MV-4-11 (cell line): ENCODE data around the gene ABTB2.

Source experiments
- DNase-seq: peaks from one replicate; lab custom pipeline; 2025; lab: John Stamatoyannopoulos, UW

The ABTB2 gene

DNA sequence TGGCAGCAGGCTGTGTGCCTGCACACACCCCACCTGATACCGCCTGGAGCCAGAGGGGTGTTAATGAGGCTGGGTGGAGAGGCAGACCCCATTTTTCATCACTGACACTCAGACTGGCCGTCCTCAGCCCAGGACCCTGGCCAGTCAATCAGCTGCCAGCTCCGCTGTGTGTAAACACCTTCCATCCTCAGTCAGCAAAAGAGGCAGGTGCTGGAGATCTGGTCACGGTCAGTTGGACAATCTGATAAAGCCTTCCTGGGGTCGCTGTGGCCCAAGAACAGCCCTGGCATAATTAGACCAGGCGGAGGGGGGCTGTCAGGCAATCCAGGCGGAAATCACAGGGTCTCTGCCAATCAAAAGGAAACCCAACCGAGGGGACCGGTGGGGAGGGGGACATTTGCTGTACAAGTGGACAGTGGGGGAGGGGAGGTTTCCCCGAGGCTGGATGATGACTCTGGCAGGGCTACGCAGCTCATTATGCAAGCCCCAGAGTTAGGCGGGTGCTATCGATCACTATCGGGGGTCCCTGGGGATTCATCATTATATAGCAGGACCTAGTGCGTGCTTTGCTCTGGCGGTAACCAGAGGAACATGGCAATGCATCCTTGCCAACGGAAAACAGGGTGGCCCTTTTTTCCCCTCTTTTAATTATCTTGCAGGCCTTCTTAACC, 72.9 kb downstream of the ABTB2 start:
- no peak for DNase-seq

DNA sequence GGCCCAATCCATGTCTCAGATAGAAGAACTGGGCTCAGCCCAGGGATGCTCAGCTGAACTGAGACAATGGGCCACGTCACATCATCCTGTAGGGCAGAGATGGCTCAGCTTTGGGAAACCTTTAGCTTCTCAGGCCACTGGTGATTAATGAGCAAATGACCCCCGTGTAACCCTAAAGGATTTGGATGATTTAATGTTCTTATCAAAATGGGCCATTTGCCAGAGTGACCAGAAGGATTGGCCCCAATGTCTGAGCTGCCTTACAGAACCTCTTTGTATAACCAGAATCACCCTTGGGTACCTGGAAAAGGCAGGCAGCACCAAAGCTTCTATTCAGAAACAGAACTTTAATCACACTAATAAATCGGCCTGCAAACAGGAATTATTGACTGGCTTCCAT, 73.7 kb downstream of the ABTB2 start:
- no peak for DNase-seq

DNA sequence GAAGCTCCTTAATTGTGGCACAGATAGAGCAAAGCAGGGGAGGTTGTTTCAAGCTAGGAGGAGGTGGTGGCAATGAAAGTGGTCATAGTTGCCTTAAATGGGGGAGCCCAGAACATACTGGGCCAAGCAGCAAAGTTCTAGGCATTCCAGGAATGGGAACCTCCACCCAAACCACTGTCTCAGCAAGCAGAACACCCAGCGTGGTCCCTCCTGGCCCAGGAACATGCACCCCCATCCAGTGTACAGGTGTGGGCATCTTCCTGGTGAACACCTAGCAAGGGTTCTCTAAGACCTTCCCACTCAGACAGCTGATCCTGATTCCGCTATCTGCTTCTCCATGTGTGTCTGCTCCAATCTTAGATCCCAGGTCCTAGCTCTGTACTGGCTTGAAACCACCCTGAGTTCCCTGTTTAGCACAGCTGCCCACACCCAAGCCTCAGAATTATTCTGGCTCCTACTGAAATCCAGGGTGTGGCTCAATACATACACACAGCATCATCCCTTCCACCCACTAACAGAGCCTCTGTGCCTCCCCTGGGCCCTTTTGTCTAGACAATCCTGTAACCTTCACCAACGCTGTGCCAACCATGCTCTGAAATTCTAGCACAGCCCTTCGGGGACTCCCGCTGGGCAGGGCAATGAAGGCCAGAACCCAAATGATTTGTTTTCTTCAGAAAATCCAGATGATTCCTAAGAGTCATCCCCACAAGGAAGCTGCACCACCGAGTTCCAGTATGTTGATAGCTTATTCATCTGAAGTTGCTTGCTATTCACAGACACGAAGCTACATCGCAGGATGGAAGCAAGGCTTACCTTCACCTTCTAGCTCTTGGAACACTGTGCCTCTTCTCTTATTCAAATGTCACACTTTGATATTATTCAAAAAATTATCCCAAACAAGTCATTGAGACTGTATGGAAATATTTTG, 76.6 kb downstream of the ABTB2 start:
- no peak for DNase-seq

DNA sequence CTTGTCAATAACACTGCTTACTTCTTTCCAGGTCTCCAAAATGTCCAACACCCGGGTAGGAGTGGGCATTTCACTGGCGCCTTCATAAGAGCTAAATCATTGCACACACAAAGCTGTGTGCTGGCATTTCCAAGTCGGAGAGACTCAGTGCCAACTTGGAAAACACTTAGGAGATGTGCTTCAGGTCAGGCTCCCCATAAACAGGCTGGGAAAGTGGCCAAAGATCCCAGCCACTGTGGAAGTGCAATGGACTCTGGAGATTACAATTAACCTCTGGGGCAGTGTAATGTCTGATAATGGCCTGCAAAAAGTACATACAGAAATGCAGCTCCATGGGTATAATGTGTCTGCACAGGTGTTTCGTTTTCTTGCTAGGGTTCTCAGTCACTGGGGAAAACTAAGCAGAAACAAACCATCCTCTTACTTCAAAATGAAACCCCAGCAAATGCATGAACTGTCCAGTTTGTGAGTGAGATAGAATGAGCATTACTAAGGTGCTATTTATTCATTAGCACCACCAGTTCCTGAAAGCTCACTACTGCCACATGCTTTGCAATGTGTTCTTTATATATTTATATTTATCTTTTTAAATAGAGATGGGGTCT, 79.0 kb downstream of the ABTB2 start:
- DNase-seq = no peak

DNA sequence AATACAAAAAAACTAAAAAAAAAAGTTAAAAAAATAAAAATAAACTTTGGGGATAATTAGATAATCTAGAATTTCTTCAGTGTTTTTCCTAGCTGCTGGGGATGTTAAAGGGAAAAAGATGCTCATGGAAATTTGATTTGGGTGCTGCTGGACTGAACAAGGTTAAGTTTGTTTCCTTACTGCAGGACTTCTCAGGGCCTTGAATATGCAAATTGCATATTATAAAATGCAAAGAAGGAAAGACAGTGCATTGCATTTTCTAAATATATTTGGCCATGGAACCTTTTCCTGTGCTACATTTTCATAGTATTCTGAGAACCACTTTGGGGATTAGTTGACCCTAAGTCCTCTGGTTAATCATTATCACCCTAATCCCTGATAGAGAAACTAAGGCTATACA, 79.6 kb downstream of the ABTB2 start:
- DNase-seq = no peak

DNA sequence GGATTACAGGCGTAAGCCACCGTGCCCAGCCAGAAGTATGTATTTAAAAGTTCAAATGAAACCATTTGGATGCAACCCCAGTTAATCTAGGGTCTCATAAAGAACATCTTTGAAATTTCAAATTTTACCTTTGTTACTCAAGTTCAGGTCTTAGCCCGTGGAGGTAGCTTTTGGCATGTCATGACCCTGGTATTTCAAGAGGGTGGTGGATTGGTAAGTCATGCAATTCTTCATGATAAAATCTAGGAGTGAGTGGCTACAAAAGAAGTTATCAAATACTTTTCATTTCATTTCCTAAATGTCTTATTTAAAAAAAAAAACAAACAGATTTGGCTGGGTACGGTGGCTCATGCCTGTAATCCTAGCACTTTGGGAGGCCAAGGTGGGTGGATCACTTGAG, 80.6 kb downstream of the ABTB2 start:
- DNase-seq = no peak

DNA sequence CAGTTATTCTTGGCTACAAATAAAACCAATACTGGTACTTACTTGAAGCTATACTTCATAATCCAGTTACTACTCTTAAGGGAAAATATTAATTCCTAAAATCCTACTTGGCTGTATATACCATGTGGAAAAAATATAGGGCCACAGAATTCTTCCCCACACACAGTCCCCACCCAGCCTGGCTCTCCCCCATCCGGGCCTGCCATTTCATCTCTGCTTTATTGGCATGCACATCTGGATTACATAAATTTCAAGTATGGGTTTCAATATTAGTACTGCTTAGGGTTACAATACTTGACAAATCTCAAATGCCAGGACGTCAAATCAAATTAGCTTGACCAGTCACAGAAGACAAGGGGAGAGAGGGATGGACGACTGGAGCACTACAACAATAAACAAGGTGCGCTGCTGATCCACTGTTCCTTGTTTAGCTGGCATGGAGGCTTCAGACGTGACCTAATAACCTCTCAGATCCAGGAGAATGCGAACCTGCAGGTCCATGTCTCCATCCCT, 81.4 kb downstream of the ABTB2 start:
- no peak for DNase-seq

DNA sequence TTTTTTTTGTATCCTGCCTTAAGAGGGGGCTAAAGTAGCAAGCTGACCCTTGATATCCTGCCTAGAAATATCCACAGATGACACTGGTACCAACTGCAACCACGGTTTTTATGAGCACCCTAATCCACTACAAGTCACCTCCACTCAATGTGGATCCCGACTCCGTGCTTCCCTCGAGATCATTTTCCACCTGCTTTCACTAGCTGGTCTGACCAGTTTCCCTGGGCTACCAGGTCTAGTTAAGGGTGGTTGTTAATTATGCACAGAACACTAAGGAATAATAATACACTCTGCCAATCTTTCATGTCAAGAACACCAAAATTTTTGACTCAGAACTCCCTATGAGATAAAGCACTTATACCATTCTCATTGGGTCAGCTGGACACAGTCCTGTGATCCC, 82.3 kb downstream of the ABTB2 start:
- DNase-seq = no peak

DNA sequence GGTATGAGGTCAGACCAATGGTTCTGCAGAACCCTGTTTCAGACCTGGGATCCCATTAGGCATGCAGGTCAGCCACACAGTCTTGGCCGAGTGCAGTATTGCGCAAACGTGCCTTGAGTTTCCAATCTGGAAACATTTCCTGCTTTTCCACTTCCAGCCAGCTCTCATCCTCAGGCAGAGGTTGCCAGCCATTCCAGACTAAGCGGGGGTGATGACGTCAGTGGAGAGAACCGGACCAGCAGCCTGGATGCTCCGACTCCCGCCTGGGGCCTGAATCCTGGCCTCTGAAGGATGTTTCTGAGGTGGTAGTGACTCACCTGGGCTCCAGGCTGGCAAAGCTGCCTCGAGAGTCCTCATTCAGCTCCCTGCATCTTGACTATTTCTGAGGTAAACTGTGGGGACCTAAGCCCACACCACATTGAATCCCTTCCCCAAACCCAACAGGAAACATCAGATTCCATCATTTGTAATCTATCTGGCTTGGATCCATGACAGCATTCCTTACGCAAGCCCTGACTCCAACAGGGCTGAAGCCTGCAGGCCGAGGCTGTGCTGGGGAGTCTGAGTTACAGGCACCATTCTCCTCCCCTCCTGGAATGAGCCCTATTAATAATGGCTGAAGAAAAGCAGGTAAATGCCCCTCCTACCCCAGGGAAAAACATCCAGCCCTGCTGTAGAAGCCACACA, 83.0 kb downstream of the ABTB2 start:
- DNase-seq = no peak

DNA sequence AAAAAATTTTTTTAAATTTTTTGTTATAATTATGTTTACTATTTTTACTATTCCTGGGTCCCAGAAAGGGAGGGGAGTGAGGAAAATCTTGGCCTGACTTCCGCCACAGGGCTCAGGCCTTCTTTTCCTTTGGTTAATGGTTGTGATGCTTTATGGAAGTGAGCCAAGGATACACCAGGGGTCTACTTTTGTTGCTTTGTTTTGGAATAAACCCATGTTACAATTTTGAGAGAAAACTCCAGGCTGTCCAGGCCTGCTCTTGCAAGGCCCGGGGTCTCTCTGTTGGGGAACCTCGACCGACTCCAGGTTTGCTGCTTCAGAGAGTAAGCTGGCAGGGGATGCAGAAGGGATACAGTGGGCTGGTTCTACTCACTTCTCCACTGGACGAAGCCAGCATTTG, 84.7 kb downstream of the ABTB2 start:
- DNase-seq = no peak

DNA sequence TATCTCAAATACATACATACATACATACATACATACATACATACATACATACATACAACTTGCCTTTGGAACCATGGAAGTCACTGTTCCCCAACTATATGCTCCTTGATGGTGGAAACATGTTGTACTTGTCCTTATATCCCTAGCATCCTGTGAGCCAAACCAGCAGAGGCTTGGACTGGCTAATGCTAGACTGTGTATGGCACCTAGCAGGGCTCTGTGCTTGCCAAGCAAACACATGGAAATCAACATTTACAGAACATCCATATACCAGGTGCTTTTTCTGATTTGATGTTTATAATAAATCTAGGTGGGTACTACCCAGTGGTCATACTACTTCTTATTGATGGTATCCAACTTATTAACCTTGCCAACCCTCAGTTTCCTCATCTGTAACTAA, 86.1 kb downstream of the ABTB2 start:
- DNase-seq = no peak

DNA sequence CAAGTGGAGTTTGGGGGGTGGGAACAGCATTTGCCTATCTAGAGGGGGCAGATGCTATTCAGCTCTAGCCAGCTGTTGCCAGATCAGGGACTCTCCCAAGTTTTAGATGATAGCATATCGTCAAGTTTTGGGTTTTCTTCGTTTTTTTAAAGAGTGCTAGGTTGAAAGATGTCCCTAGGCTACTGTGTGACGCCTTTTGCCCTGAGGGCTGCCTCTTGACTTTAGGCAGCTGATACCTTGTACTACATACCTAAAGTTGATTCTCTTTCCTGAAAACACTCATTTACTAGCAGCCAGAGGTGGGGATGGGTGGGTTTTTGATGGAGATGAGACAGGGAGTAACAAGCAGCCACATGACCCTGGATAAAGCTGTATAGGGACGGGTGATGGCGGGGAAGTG, 87.1 kb downstream of the ABTB2 start:
- no peak for DNase-seq

DNA sequence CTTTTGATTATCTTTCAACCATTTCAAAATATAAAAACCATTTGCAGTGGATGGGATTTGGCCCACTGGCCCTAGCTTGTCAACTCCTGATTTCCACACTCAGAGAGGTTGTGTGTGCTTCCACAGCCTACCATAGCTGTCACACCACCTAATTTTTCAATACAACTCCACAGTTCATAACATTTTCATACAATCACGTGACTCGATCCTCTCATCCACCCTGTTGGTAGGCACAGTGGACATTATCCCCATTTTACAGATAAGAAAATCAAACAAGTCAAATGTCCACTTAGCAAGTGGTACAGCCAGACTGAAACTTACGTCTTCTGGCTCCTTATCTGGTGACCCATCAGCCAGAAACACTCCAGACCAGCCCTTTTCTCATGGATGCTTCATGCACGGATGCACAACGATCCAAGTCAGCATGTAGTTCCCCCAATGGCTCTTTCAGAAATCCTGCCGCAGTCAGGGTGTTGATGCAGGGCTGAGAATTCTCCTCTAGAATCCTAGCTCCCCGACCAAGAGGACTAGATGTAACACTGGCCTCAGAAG, 88.0 kb downstream of the ABTB2 start:
- DNase-seq = no peak

DNA sequence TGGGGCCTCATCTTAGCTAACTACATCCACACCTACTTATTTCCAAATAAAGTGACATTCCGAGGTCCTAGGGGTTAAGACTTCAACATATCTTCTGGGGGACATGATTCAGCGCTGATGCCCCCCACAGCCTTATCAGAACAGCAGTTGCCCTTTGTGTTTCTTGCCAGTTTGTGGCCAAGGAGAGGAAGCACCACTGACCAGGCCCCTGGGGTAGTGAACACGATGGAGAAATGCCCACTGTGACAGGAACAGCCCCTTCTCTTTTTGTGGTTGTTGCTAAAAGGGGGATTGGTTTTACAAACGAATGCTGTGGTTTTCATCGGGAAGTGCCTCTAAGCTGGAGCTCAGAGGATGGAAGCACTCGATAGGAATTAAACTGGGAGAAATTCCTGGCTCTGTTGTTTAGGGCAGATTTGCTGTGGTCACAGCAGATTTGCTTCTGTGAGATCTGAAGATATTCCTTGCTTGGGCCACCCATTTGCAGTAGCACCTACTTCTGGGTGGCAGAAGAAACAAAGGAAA, 88.8 kb downstream of the ABTB2 start:
- DNase-seq = peak; percentile 79

DNA sequence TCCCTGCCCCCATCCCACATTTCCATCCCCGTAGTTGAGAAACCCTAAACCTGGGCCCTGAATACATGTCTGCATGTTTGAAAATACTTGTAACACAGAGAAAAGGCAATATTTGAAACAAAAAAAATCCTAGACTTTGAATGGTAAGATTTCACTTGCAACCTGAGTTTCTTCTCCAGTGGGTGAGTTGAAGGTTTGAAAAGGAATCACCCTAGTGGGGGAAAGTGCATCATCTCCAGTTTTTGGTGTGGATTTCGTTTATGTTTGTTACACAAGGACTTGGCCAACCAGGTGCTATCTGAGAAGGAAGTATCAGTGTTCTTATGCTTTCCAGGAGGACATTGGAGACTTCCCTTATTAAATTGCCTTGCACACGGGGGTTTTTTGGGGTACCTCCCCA, 90.4 kb downstream of the ABTB2 start:
- DNase-seq = no peak

DNA sequence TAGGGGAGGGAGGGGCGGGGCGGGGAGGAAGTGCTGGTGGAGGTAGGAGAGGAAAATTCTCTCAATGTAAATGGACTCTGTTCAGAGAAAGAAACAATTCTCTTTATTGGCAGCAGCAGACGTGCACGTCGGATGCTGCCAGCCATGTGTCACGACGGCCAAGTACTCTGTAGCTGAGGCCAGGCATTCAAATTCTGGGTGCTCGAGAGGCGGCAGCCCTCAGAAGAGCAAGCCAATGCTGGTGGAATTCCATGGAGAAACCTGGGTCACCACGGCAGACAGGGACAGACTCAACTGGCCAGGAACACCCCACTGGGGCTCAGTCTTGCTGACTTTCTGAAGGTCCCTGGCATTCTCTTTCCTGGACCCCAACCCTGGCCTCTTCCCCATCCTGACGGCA, 90.8 kb downstream of the ABTB2 start:
- no peak for DNase-seq

DNA sequence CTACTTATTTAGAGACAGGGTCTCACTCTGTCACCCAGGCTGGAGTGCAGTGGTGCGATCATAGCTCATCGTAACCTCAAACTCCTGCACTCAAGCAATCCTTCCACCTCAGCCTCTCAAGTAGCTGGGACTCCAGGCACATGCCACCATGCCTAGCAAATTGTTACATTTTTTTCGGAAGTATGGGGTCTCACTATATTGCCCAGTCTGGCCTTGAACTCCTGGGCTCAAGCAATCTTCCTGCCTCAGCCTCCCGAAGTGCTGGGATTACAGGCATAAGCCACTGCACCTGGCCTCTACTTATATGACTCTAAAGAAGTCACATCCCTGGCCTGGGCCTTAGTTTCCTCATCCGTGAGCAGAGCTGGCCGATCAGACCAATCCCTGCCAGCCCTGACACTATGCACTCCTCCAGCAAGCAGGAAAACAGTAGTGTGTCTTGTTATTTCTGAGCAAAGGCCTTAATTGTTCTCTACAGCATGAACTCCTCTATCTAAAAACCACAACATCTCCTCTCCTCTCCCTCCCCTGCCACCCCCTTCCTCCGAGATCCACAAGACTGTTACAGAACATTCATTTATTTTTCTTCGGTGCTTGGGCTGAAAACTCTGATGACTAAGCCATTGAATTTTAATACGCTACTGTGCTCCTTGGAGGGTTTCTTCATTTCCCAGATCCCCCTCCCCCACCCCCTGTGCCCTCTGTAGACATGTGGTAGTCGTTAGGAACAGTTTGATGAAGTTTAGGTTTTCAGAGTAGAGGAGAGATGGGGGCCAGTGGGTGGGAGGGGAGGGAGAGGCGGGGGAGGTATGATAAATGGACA, 91.5 kb downstream of the ABTB2 start:
- peak; percentile 61 for DNase-seq

DNA sequence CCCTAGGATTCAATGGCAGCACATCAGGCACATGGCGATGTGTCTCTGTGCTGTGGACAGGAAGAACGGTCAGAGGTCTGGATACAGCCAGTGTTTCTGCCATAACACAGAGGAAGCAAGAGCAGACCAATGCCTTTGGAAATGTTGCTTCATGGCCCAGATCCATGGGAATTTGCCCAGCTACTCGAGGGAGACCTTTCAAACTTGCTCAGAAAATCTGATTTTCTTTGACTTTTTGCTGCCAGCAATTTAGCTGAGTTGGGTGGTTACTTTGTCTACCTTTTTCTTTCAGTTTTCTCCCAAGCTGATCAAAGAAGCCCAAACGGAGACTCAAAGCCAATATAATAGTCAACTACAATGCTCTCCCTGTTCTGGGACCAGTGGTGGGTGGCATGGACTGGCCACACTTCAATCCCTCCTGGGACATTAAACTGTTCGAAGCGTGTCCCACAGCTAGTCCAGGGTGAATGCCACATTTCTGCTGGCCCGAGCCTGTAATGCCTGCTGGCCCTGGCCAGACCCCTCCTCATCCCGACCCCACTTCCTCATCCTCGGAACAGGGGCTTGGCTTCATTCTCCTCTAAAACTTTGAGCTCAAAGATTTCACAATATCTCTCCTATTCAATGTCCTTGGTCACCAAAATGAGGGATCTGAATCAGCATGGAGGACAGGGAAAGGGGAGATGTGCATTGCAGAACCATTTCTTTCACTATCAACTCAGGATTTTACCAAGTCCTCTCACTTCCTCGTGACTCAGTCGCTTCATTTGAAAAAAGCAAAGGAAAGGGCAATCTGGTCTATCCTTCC, 93.3 kb downstream of the ABTB2 start:
- no peak for DNase-seq

DNA sequence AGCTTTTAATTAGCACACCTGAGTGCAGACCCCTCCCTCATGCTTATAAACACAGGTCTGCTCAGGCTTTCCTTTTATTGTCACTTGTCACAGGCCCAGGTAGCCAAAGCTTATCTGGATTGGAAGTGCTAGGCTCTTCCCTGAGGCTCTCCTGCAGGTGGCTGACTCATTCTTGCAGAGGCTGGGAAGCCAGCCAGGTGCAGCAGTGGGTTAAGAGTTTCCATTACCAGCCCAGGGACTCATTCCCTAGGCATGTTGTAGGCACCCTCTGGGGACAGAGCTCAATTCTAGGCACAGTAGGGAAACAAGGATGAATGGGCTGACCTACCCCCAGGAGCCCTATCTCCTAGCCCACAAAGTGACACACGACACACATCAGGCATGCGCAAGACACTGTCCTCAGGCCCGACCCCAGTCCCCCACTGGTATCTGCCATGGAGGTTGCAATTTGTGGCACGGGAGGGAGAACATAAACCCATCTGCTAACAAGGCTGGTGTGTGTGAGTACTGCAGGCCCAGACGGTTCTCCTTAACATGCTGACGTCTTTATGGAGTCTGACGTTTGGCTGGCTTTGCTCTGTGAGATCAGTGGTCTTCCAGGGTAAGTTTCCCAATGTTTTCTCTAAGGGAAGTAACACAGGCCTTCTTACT, 94.2 kb downstream of the ABTB2 start:
- DNase-seq = no peak
